ENCODE measurements around the gene CYP2C8.
"Not testable (repeated sequence)": the region's sequence is repeated elsewhere in the genome, so short reads cannot be mapped to it uniquely, and the experiment has no call there.

The CYP2C8 gene

GRCh38 chr10:95069286-95069685 is at the start of gene CYP2C8:
Gene CYP2C8 (minus strand): TSS chr10:95069497. CDS start chr10:95069402, 95 bp downstream.
- no peak for DNase-seq (ENCODE audit: low spot score)

DNA sequence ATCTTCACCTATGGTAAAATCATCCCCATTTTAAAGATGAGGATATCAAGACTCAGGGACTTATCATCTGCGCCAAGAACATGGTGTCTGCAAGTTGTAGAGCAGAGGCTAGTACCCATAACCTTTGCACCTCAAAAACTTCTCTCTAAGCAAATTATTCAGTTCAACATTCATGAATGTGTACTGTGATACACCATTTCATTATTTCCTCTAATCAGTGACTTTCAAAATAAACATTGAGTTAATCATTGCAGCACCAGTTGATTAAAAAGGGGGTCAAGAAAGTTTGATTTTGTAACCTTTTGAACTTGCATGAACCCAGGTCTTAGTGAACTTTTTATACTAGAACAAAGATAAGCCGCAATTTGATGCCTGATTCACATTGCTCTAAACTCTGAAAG is 47.6 kb upstream of the CYP2C8 start:
- DNase-seq (ENCODE audit: low spot score) = no peak

GRCh38 chr10:95110823-95111222 is 41.5 kb upstream of the CYP2C8 start:
- not testable (repeated sequence) for DNase-seq (ENCODE audit: low spot score)

DNA sequence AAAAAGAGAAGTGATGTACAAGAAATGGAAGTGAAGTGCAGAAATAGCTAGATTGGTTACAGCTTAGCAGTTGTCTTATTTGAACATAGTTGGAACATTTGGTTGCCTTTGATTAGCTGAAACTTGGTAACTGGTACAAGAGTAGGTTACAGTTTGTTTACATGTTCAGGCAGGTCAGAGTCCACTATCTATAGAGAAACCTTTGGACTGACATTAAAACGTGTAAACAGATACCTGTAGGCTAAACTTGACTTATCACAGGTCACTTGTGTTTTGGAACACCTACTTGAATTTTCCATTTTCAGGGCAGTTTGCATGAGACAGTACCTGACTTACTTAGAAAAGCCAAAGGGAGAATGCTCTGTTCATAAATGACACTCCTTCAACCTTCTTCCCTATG is 28.5 kb upstream of the CYP2C8 start:
- no peak for DNase-seq (ENCODE audit: low spot score)

DNA sequence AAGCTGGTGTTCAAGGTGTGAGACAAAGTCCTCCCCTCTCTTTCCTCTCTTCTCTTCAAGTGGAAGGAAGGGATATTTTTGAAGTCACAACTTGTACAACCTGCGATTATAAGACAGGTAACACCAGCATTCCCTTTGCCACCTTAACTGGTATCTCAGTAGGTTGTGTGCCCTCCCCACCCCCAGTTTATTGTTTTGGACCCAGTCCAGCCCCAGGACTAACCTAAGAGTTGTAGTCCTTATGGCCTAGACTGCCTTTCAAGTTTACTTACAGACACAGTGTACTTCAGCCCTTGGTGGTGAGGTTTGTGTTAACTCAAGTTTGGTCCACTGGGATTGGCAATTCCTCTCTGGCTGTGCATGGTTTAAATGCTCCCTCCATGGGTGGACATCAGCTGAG is 26.8 kb upstream of the CYP2C8 start:
- DNase-seq (ENCODE audit: low spot score) = no peak

GRCh38 chr10:95079626-95080025 is 10.3 kb upstream of the CYP2C8 start:
- DNase-seq (ENCODE audit: low spot score) = not testable (repeated sequence)

DNA sequence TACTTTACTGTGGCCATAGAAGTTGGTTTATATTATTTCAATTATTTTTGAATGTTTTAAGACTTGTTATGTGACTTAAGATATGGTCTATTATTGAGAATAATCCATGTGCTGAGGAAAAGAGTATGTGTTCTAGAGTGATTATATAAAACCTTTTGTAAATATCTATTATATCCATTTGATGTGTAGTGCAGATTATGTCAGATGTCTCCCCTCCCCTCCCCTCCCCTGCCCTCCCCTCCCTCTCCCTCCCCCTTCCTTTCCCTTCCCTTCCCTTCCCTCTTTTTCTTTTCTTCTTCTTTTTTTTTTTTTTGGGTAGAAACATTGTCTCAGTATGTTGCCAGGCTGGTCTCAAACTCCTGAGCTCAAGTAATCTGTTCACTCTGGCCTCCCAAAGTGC is 8.3 kb upstream of the CYP2C8 start:
- no peak for DNase-seq (ENCODE audit: low spot score)

DNA sequence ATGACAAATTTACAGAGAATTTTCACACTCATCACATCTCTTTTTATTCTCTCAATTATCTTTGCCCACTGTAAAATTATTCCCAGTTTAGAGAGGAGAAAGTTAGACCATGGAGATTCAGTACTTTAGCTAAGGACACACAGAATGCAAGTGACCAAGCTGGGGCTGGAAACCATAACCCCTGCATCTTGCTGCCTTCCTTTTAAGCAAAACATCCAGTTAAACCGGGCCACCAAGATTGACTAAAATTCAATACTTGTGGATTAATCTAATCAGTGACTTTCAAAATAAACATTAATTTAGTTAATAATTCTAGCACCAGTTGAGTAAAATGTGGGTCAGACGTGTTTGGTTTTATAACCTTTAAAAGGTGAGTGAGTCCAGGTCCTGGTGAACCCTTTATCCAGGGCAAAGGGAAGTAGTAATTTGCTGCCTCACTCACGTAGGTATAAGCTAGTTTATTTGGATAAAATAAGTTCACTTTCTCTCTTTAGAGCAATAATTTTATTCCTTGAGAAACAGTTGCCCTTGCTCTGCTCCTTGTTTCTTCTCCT is 1.9 kb upstream of the CYP2C8 start:
- no peak for DNase-seq (ENCODE audit: low spot score)

GRCh38 chr10:95064125-95064524 is 5.2 kb downstream of the CYP2C8 start:
- not testable (repeated sequence) for DNase-seq (ENCODE audit: low spot score)

GRCh38 chr10:95056744-95057363 is 12.4 kb downstream of the CYP2C8 start:
- DNase-seq (ENCODE audit: low spot score) = no peak

DNA sequence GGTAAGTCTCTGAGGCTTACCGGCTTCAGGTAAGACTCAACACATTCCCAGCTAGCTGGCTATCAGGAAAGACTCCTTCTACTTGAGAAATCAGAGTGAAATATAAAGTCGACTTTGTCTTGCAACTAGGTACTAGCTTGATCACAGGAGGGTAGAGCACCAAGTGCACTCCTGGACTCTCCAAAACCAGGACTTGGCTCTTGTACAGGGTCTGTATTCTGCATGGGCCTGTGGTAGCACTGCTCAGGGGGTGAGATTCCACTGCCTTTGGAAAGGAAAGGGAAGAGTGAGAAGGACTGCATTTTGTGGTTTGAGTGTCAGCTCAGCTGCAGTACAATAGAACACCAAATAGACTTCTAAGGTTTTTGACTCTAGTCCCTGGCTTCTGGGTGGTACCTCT is 19.4 kb downstream of the CYP2C8 start:
- no peak for DNase-seq (ENCODE audit: low spot score)

- DNase-seq (ENCODE audit: low spot score) = no peak
These were observed 21.1 kb downstream of the CYP2C8 start for GRCh38 chr10:95048206-95048605.

GRCh38 chr10:95039281-95039680 is 30.0 kb downstream of the CYP2C8 start:
- no peak for DNase-seq (ENCODE audit: low spot score)

- DNase-seq (ENCODE audit: low spot score) = no peak
These were observed 33.7 kb downstream of the CYP2C8 start for GRCh38 chr10:95035332-95036295.

GRCh38 chr10:95034401-95034800 is 34.9 kb downstream of the CYP2C8 start:
- no peak for DNase-seq (ENCODE audit: low spot score)

GRCh38 chr10:95031656-95032055 is 37.6 kb downstream of the CYP2C8 start:
- DNase-seq (ENCODE audit: low spot score) = no peak

DNA sequence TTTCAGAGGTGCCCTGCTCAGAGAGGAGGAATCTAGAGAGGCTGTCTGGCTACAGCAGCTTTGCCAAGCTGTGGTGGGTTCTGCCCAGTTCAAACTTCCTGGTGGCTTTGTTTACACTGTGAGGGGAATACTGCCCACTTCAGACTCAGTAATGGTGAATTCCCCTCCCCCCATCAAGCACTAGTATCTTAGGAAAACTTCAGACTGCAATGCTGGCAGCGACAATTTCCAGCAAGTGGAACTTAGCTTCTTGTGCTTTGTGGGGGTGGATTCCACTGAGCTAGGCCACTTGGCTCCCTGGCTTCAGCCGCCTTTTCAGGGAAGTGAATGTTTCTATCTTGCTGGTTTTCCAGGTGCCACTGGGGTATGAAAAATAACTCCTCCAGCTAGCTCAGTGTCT is 42.8 kb downstream of the CYP2C8 start:
- no peak for DNase-seq (ENCODE audit: low spot score)

DNA sequence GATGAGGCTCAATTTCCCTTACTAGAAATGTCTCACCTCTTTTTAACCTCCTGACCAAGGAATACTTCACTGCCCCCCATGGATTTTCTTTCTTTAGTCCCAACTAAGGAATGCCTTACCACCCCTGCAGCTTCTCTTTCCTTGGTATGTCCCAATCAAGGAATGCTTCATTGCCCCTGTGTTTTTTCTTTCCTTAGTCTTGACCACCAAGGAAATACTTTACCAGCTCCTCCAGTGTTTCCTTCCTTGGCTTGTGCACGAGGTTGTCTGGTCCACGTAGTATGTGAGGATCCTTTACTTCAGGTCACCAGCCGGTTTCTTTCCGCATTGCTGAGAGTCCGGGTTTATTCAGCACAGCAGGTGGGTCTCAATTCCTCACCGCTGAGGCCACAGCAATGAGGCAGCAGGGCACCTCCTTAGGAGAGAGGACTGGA is 71.5 kb downstream of the CYP2C8 start:
- DNase-seq (ENCODE audit: low spot score) = no peak

DNA sequence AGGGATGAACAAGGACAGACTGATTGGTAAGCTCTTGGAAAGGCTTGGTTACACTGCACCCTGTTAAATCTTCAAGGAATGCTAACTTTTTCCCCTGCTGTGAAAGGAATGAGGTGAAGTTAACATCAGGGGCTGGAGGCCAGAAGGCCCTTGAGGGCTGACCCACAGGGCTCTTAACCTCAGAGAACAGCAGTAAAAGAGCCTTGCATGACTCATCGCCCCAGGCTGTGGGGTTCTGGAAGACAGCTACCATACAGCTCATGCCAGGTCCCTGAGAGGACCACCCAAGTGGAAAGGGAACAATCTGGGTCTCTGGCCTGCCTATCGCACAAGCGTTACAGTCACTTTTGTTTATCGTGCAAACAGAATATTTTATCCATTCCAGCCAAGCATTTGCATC is 76.5 kb downstream of the CYP2C8 start:
- peak; percentile 53 for DNase-seq (ENCODE audit: low spot score)

DNA sequence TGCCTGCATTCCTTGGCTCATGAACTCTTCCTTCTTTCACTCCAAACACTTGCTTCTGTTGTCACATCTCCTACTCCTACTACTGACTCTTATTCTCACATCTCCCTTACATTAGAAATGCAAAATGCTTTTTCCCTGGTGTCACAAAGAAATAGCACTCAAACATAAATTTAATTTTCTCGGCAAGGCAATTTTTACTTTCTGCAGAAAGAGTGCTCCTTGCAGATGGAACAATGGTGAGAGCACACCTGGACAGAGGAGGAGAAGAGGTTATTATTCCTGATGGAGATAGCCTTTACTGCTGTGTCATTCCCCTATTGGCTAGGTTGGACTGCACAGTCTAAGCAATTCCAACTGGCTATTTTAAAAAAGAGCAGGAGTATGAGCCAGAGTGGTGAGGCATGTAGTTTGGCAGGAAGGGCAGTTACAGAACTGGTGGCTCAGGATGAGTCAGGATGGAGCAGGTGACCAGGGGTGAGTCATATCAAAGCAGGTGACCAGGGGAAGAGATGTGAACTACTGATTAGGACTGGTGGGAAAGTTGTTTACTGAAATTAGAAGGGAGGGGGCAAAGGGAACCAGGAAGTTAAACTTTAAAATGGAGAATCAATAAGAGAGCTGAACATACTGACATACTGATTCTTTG is 77.9 kb downstream of the CYP2C8 start:
- no peak for DNase-seq (ENCODE audit: low spot score)

GRCh38 chr10:94989192-94989591 is 80.1 kb downstream of the CYP2C8 start:
- no peak for DNase-seq (ENCODE audit: low spot score)

All from ecto neural progenitor cell (in vitro differentiated cells).